ENCODE data around the gene ABHD5.

GRCh38 chr3:43764471-43764870, 73.7 kb downstream of the ABHD5 start:
- TF ChIP-seq RFX5 (IDR thresholded peaks at IDR 0.05; ENCODE audit: borderline replicate concordance, low read depth, low read length) (no peak), SAP30 (IDR thresholded peaks at IDR 0.05; ENCODE audit: insufficient read depth, insufficient replicate concordance, low read length) (no peak), ATF2 (IDR thresholded peaks at IDR 0.05; ENCODE audit: low read length) (no peak), CTCF (IDR thresholded peaks at IDR 0.05; ENCODE audit: control extremely low read depth in 1 of 3, insufficient read depth in 1 of 3, low read depth in 1 of 3, low read length in 3 of 3) (no peak), POLR2A (IDR thresholded peaks at IDR 0.05; ENCODE audit: control extremely low read depth in 1 of 2, low read depth in 2 of 2, low read length in 2 of 2) (no peak), SIN3A (conservative IDR thresholded peaks at IDR 0.05 in 1 of 2, IDR thresholded peaks at IDR 0.05 in 1 of 2; ENCODE audit: low read depth in 1 of 2, low read length in 2 of 2) (no peak), SP1 (IDR thresholded peaks at IDR 0.05; ENCODE audit: low read depth, low read length) (no peak), CBX5 (IDR thresholded peaks at IDR 0.05; ENCODE audit: low read depth, low read length) (no peak), EP300 (IDR thresholded peaks at IDR 0.05; ENCODE audit: borderline replicate concordance in 1 of 2, low read depth in 2 of 2, low read length in 2 of 2) (no peak), GABPA (IDR thresholded peaks at IDR 0.05; ENCODE audit: borderline replicate concordance, insufficient read depth, low read length) (no peak)
